NCI-H748 treated with DMSO at 0.1 percent for 48 hours (cell line): Measurements from ENCODE around the gene TRIM51G.
"Not testable (repeated sequence)": the region's sequence is repeated elsewhere in the genome, so short reads cannot be mapped to it uniquely, and the experiment has no call there.

Source experiments
- DNase-seq: peaks from one replicate; lab custom pipeline; 2025; lab: John Stamatoyannopoulos, UW

Gene TRIM51G

GRCh38 chr11:48983785-48984184 lies at the start of gene TRIM51G:
TSS of gene TRIM51G (minus strand) at chr11:48983885. CDS start at chr11:48981695, 2,190 bp downstream.
- not testable (repeated sequence) for DNase-seq

GRCh38 chr11:49028523-49028922 lies 44.8 kb upstream of the TRIM51G start, which contains the start of gene TRIM49B:
TSS of gene TRIM49B (plus strand) at chr11:49028823. CDS start at chr11:49031600, 2,777 bp downstream.
- not testable (repeated sequence) for DNase-seq

- not testable (repeated sequence) for DNase-seq
Observed at GRCh38 chr11:48968592-48968991, 15.1 kb downstream of the TRIM51G start.

- not testable (repeated sequence) for DNase-seq
Observed at GRCh38 chr11:48955315-48956049, 28.2 kb downstream of the TRIM51G start.

- DNase-seq = not testable (repeated sequence)
Observed at GRCh38 chr11:48945796-48946195, 37.9 kb downstream of the TRIM51G start.
